Lung microvascular endothelial cell (primary cell): ENCODE measurements around the gene KCNE5. TPM values are rescaled to one million over a fixed set of nuclear protein-coding genes. Genes with fewer than 3 reads are reported as not detected.
"Not testable (repeated sequence)": the region's sequence is repeated elsewhere in the genome, so short reads cannot be mapped to it uniquely, and the experiment has no call there.

Experiments used
- DNase-seq, 2 donors: peaks; one replicate each; pipeline versions ENCODE4 v3.0.0 to v3.0.0-alpha.2; 2010; ENCODE audit warnings: low read depth in 2 of 2
- total RNA-seq: library from RNA; depleted of rRNA; stranded (reverse); fragments of >200 nt; gene quantifications from 2 replicates; pipeline ENCODE4 v1.2.1, GENCODE V29; 2014

Gene KCNE5
- total RNA-seq, 1 donor from 2014 or later = under 0.01 TPM

- DNase-seq = no peak
These were observed 10.0 kb downstream of the KCNE5 start for GRCh38 chrX:109614951-109615350.

- DNase-seq = no peak
These were observed 23.5 kb downstream of the KCNE5 start for GRCh38 chrX:109601486-109601885.

GRCh38 chrX:109600237-109600651, 24.7 kb downstream of the KCNE5 start:
- DNase-seq = no peak

- no peak for DNase-seq
These were observed 29.0 kb downstream of the KCNE5 start for GRCh38 chrX:109596015-109596414.

GRCh38 chrX:109590176-109590575, 34.8 kb downstream of the KCNE5 start:
- no peak for DNase-seq

- no peak for DNase-seq
These were observed 39.5 kb downstream of the KCNE5 start for GRCh38 chrX:109585488-109585887.

GRCh38 chrX:109578916-109579315, 46.1 kb downstream of the KCNE5 start:
- DNase-seq = peak in 1 of 2 donors; percentile 69

- no peak for DNase-seq
These were observed 47.9 kb downstream of the KCNE5 start for GRCh38 chrX:109577055-109577454.

- DNase-seq = not testable (repeated sequence)
These were observed 48.9 kb downstream of the KCNE5 start for GRCh38 chrX:109576083-109576482.

Other genes starting within 250 kb of the KCNE5 start
- under 0.01 TPM in 2 replicates for gene GUCY2F, start 143.1 kb downstream of the KCNE5 start, total RNA-seq
- 6.8 and 8.5 TPM in 2 replicates for gene NXT2, start 88.3 kb downstream of the KCNE5 start, total RNA-seq
- 47.0 and 48.8 TPM in 2 replicates for gene ACSL4, start 108.1 kb upstream of the KCNE5 start, total RNA-seq